ENCODE results near the gene ADI1. TPM values are rescaled to one million over a fixed set of nuclear protein-coding genes. Genes with fewer than 3 reads are reported as not detected.
"Not testable (repeated sequence)": the region's sequence is repeated elsewhere in the genome, so short reads cannot be mapped to it uniquely, and the experiment has no call there.

The ADI1 gene
- total RNA-seq, 3 donors from 2014 or later = 47.2 to 81.3 (median 78.2) TPM

DNA sequence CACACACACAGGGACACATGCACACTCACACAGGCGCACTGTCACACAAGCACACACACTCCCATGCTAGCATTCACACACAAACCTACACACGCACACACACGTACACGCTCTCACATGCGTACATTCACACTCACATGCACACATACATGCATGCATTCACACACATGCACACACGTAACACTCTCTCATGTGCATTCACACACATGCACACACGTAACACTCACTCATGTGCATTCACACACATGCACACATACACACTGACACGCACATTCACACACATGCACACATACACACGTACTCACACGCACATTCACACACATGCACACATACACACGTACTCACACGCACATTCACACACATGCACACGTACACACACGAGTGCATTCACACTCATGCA is 16.3 kb downstream of the ADI1 start:
- Histone ChIP-seq H3K4me1 (no peaks in the 10 kb centered on the region), H3K9me3 (no peaks in the 10 kb centered on the region), H3K36me3 (no peaks in the 10 kb centered on the region), H3K27me3 (no peaks in the 10 kb centered on the region), H3K27ac (no peak overlapping the region), H3K4me3 (no peak overlapping the region)
- intact Hi-C loops (cut with DNase I; ENCODE audit: low total_unique reads) = no loop called here
- no peak for DNase-seq (ENCODE audit: low spot score in 2 of 2)
- TF ChIP-seq, protein P1, sequence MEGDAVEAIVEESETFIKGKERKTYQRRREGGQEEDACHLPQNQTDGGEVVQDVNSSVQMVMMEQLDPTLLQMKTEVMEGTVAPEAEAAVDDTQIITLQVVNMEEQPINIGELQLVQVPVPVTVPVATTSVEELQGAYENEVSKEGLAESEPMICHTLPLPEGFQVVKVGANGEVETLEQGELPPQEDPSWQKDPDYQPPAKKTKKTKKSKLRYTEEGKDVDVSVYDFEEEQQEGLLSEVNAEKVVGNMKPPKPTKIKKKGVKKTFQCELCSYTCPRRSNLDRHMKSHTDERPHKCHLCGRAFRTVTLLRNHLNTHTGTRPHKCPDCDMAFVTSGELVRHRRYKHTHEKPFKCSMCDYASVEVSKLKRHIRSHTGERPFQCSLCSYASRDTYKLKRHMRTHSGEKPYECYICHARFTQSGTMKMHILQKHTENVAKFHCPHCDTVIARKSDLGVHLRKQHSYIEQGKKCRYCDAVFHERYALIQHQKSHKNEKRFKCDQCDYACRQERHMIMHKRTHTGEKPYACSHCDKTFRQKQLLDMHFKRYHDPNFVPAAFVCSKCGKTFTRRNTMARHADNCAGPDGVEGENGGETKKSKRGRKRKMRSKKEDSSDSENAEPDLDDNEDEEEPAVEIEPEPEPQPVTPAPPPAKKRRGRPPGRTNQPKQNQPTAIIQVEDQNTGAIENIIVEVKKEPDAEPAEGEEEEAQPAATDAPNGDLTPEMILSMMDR (IDR thresholded peaks at IDR 0.05) = no peak
- no peak for TF ChIP-seq POLR2A (IDR thresholded peaks at IDR 0.05)
- TF ChIP-seq POLR2AphosphoS5 (IDR thresholded peaks at IDR 0.05) = no peak

DNA sequence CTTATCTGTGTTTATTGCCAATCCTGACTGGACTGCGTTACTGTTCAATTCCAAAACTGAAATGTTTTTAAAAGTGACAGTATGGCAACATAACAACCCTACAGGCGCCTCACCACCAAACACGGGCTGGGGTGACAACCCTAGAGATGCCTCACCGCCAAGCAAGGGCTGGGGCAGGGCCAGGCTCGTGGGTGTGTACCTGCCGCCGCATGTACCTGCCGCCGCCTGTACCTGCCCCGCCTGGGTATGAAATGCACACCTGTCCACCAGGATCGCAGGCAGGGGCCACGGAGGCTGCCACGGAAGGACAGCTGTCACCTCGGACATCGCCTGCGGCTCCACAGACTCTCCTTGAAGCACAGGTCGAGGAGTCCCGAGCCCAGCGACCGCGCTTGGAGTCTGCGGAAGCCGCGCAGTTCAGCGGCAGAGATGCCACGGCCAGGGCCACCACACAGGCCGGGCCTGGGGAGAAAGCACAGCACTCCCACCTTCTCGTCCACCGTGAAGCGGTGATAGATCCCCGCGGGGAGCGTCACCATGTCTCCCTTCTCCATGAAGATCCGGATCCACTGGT is 18.9 kb downstream of the ADI1 start:
- TF ChIP-seq POLR2AphosphoS5 (IDR thresholded peaks at IDR 0.05) = no peak
- no peak for TF ChIP-seq POLR2A (IDR thresholded peaks at IDR 0.05)
- TF ChIP-seq, protein P1 (IDR thresholded peaks at IDR 0.05) = no peak
- Histone ChIP-seq H3K27ac (no peak overlapping the region), H3K36me3 (no peaks in the 10 kb centered on the region)

DNA sequence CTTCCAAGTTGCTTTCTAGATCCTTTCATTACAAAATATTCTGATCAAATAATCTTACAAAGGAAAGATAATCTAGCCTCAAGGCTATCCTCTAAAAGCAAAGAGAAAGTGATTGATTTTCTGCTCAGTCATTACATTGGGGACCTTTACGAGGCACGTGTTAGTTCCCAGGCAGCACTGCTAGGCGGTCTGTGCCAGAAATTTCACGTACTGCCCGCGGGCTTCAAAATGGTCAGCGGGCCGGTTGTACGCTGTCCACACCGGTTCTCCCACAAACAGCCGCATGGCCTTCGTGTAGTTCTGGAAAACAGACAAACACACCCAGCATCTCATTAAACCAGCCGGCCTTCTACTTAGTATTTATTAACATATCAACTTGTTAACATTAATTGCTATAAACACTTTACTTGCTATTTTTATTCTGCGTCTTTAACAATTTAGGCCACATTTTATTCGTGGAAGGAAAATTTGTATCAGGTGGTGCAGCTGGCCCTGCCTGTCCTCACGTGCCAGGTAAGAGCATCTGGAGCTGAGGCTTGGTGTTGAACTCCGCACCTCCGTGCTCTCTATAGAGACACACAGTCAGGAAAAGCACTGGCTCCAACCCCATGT is 20.4 kb downstream of the ADI1 start:
- no peak for DNase-seq (ENCODE audit: low spot score in 2 of 2)
- no peak for TF ChIP-seq POLR2A (IDR thresholded peaks at IDR 0.05)
- TF ChIP-seq, protein P1 (IDR thresholded peaks at IDR 0.05) = no peak
- no peak for TF ChIP-seq POLR2AphosphoS5 (IDR thresholded peaks at IDR 0.05)
- intact Hi-C loops (cut with DNase I; ENCODE audit: low total_unique reads) = no loop called here
- Histone ChIP-seq H3K9me3 (no peaks in the 10 kb centered on the region), H3K27ac (no peak overlapping the region), H3K27me3 (no peaks in the 10 kb centered on the region), H3K4me1 (no peaks in the 10 kb centered on the region), H3K36me3 (no peaks in the 10 kb centered on the region), H3K4me3 (no peak overlapping the region)

More for the DNA sequence above, 18.9 kb downstream of the ADI1 start:
- H3K27me3 ChIP-seq = no peaks in the 10 kb centered on the region
- H3K4me3 ChIP-seq = no peak overlapping the region
- intact Hi-C loops (cut with DNase I; ENCODE audit: low total_unique reads) = no loop called here
- H3K4me1 ChIP-seq = no peaks in the 10 kb centered on the region
- no peaks in the 10 kb centered on the region for H3K9me3 ChIP-seq
- DNase-seq (ENCODE audit: low spot score in 2 of 2) = no peak

DNA sequence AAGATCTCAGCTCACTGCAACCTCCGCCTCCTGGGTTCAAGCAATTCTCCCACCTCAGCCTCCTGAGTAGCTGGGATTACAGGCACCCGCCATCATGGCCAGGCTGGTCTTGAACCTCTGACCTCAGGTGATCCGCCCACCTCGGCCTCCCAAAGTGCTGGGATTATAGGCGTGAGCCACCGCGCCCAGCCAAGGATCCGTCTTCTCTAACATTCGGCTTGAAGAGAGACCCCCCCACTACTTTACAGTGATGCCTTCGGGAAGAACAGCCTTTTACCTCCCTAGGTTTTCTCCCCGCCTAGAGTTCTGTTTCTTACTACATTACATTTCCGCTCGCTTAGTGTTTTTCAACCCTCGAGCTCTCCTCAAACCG is 22.6 kb downstream of the ADI1 start:
- H3K36me3 ChIP-seq; DNase-seq (ENCODE audit: low spot score in 2 of 2); H3K27ac ChIP-seq: not testable (repeated sequence)

DNA sequence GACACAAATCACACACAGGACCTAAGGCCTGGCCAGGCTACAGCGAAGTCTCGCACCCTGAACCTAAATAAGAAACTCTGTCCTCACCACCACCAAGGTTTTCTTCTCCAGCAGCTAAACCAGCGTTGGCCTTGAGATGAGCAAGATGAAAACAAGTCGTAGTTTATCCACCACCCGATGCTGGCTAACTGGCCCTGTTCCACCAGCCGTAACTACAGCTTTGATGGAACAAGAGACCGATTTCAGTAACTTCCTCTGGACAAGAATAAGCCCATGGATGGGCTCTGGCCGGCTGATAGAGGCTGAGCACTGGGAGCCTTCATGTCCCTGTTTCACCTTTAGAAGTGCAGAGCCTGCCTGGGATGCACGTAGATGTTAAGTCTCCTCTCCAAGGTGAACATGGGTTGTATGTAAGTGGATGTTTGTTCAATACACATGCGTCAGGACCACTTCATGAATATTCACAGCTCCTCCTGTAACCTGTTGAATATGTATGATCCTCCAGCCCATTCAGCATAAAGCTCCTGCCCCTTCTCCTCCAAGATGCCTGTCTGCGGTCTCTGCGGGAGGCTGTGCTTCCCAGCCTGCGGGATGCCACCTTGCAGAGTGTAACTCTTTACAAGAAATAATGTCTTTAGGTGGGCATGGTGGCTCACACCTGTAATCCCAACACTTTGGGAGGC is 24.2 kb downstream of the ADI1 start:
- H3K4me3 ChIP-seq = no peak overlapping the region
- intact Hi-C loops (cut with DNase I; ENCODE audit: low total_unique reads) = no loop called here
- H3K4me1 ChIP-seq = no peaks in the 10 kb centered on the region
- no peak overlapping the region for H3K27ac ChIP-seq
- H3K27me3 ChIP-seq = no peaks in the 10 kb centered on the region
- H3K9me3 ChIP-seq = no peaks in the 10 kb centered on the region
- DNase-seq (ENCODE audit: low spot score in 2 of 2) = no peak
- TF ChIP-seq, protein P1 (IDR thresholded peaks at IDR 0.05) = no peak
- TF ChIP-seq POLR2A (IDR thresholded peaks at IDR 0.05) (no peak), POLR2AphosphoS5 (IDR thresholded peaks at IDR 0.05) (no peak)
- no peaks in the 10 kb centered on the region for H3K36me3 ChIP-seq

More for the DNA sequence above, 22.6 kb downstream of the ADI1 start:
- H3K9me3 ChIP-seq; intact Hi-C loops (cut with DNase I; ENCODE audit: low total_unique reads); H3K4me1 ChIP-seq; H3K4me3 ChIP-seq; H3K27me3 ChIP-seq: not testable (repeated sequence)

All from breast epithelium (tissue), 4 donors.